Stomach (tissue), 4 donors: Measurements from ENCODE around the gene WRAP53.

Source experiments
- CTCF ChIP-seq, 7 experiments: fragments of 450-650 bp in 4 of 7; fragments of 200-600 bp in 3 of 7; sonication (generic) in 3 of 7; IDR thresholded peaks; one replicate each; pipeline ENCODE4 v1.5.1; 2016 to 2019; ENCODE audit warnings: antibody characterized with exemption in 7 of 7, control low read depth in 2 of 7, mild to moderate bottlenecking in 1 of 7
- POLR2A ChIP-seq, 4 donors: fragments of 450-650 bp; IDR thresholded peaks; one replicate each; pipeline ENCODE4 v1.6.1; 2016; ENCODE audit warnings: antibody characterized with exemption in 4 of 4, control low read depth in 2 of 4, mild to moderate bottlenecking in 1 of 4, moderate library complexity in 1 of 4

GRCh38 chr17:7651665-7652387, 36.5 kb upstream of the WRAP53 start:
- TF ChIP-seq CTCF (IDR thresholded peaks at IDR 0.05) = no peak
- TF ChIP-seq POLR2A (IDR thresholded peaks at IDR 0.05) = no peak
